ENCODE measurements around the gene MED8. TPM values are rescaled to one million over a fixed set of nuclear protein-coding genes. Genes with fewer than 3 reads are reported as not detected.

Gene MED8
- total and polyA plus RNA-seq, 12 donors: 10.5 to 32.4 (median 13.9) TPM

- intact Hi-C loops (cut with DNase I): no loop called here
- 93 to 97% methylated on average over 6 of the region's 6 CpGs for WGBS, 2 donors
- no peak for TF ChIP-seq CTCF (IDR thresholded peaks at IDR 0.05)
- Histone ChIP-seq H3K4me3 (no peak overlapping the region), H3K9me3 (no peaks in the 10 kb centered on the region), H3K36me3 (peaks cover 5 to 100% (median 75%) of the 10 kb centered on the region in 9 donors), H3K27ac (no peak overlapping the region), H3K4me1 (peaks cover 0 to 3% (median 0%) of the 10 kb centered on the region in 9 donors), H3K27me3 (no peaks in the 10 kb centered on the region)
- DNase-seq (no peak), ATAC-seq (no peak)
Measured at GRCh38 chr1:43421396-43421795, 31.8 kb upstream of the MED8 start.

- DNase-seq (no peak), ATAC-seq (no peak)
- Histone ChIP-seq H3K27ac (no peak overlapping the region), H3K27me3 (no peaks in the 10 kb centered on the region), H3K4me1 (peaks cover 0 to 9% (median 0%) of the 10 kb centered on the region in 9 donors), H3K9me3 (no peaks in the 10 kb centered on the region), H3K36me3 (peaks cover 5 to 100% (median 70%) of the 10 kb centered on the region in 9 donors), H3K4me3 (no peak overlapping the region)
- WGBS, 2 donors: 95 to 96% methylated on average over 10 of the region's 10 CpGs
- TF ChIP-seq CTCF (IDR thresholded peaks at IDR 0.05): no peak
- intact Hi-C loops (cut with DNase I): no loop called here
Measured at GRCh38 chr1:43420874-43421273, 31.3 kb upstream of the MED8 start.

GRCh38 chr1:43419627-43420425, 30.2 kb upstream of the MED8 start:
- Histone ChIP-seq H3K27me3 (no peaks in the 10 kb centered on the region), H3K4me3 (no peak overlapping the region), H3K27ac (no peak overlapping the region), H3K9me3 (no peaks in the 10 kb centered on the region), H3K4me1 (peaks cover 0 to 10% (median 0%) of the 10 kb centered on the region in 9 donors), H3K36me3 (peaks cover 5 to 100% (median 60%) of the 10 kb centered on the region in 9 donors)
- no peak for ATAC-seq
- 95 to 97% methylated on average over 13 of the region's 13 CpGs for whole genome bisulfite sequencing, 2 donors
- intact Hi-C loops (cut with DNase I): loop anchor here in 4 of 10 donors (5.0 kb wide), 1 partner anchor 193 kb away; no protein-coding TSS in a partner anchor
- DNase-seq: no peak
- TF ChIP-seq CTCF (IDR thresholded peaks at IDR 0.05): no peak

- Histone ChIP-seq H3K4me3 (no peak overlapping the region), H3K27me3 (no peaks in the 10 kb centered on the region), H3K36me3 (peaks cover 5 to 92% (median 53%) of the 10 kb centered on the region in 9 donors), H3K9me3 (no peaks in the 10 kb centered on the region), H3K4me1 (peaks cover 0 to 10% (median 0%) of the 10 kb centered on the region in 9 donors), H3K27ac (no peak overlapping the region)
- no peak for TF ChIP-seq CTCF (IDR thresholded peaks at IDR 0.05)
- no peak for ATAC-seq
- intact Hi-C loops (cut with DNase I): loop anchor here in 4 of 10 donors (5.0 kb wide), 1 partner anchor 192 kb away; no protein-coding TSS in a partner anchor
- WGBS, 2 donors: 86 to 88% methylated on average over 4 of the region's 4 CpGs
- no peak for DNase-seq
Measured at GRCh38 chr1:43418858-43419257, 29.3 kb upstream of the MED8 start.
